Measurements from ENCODE around the gene UTP15.

UTP15 gene

GRCh38 chr5:73625372-73625943 lies 59.9 kb downstream of the UTP15 start:
- no peak for DNase-seq

DNA sequence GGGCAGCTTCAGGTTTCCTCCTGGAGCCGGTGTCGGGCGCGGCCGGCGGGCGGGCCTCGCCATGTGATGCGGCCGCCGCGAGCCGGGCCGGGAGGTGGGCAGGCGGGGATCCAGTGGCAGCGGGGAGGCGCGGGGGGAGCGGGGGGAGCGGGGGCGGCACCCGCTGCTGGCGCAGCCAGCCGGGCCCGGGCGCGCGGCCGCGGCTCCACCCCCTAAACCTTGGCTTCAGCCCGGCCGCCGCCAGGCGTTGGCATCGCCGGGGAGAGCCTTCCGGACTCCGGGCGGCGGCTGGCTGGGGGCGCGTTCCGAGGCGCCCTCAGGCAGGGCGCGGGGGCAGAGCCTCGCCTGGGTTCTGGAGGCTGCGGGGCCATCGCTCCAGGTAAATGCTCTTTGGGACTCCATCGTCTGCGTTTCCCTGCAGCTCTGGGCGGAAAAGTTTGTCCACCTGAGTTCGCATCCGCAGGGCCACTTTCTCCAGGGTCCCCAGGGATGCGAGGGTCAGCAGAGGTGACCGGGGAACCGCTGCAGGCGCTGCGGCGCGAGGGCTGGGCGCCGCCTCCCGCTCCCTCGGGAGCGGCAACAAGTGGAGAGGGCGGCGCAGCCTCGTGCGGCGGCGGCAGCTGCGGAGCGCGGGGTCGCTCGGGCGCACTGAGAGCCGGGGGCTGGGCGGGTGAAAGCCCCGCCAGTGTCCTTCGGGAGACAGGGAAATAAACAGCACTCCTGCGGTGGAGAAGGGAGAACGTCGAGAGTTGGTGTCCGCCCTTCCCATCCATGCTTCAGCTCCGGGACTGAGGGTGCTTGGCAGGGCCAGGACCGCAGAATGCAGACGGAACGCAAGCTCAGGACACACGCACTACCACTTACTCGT lies 60.6 kb downstream of the UTP15 start, which contains the start of gene ARHGEF28:
ARHGEF28 (plus strand) TSS at position 253 of the 868 bp plus-strand sequence. CDS start 58,656 bp downstream, outside the sequence.
- DNase-seq: no peak

DNA sequence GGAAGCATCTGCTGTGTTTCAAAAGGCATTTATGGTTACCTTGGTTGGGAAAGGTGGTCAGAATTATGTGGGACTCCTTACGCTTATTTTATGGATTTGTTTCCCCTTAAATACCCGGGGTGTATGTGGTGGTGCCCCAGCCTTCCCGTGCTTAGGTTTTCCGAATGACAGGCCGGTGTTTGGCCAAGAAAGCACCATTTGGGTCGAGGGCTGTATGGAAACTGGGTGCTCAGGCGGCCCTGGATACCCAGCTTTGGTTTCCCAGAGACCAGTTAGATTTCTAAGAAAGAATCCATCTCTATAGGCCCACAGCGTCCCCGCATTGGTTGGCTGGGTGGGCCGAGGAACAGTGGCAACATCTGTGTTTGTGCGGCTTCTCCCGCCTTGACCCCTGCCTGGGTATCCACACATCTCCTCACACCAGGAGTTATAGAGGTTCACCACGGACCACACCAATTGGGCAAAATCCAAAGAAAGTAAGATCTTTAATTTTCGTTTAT lies 61.3 kb downstream of the UTP15 start:
- no peak for DNase-seq

- no peak for DNase-seq
Observed at GRCh38 chr5:73629456-73629855, 63.9 kb downstream of the UTP15 start.

DNA sequence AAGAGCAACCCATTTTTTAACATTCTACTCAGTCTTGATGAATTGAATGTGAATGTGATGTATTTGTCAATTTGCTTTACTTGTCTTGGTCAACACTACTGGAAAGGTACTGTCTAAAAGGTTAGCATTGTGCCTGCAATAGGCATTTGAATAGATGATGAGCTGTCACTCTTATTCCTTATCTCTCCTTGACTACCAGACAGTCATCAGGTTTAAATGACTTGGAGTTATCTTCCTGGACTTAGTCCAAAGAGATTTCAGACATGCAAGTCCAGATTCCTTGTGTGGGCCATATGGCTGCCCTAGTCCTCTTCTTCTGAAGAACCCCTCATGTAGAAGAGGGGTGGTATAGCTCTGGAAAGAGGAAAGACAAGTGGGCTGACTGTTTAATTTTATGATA lies 65.2 kb downstream of the UTP15 start:
- no peak for DNase-seq

- DNase-seq: no peak
Observed at GRCh38 chr5:73631500-73631899, 66.0 kb downstream of the UTP15 start.
